Pancreas (tissue), 10 donors: ENCODE data around the gene SYCP2. TPM values are rescaled to one million over a fixed set of nuclear protein-coding genes. Genes with fewer than 3 reads are reported as not detected.
A peak's percentile ranks its signal among the peaks of the same experiment; 100 is the strongest.

Source experiments
- ATAC-seq, 4 donors: fragments of 200-7000 bp; cut with Tn5 transposase; one replicate each; pipeline versions ENCODE4 v1.8.0 to v1.9.1; 2020; ENCODE audit warnings: mild to moderate bottlenecking in 4 of 4, moderate library complexity in 4 of 4
- DNase-seq, 6 donors: peaks; one replicate each; pipeline ENCODE4 v3.0.0-alpha.2; 2020
- FAIRE-seq: peaks from 2 replicates; lab custom pipeline; 2012; peaks lifted over from hg19 to GRCh38; lab: Jason Lieb, UNC
- H3K27ac ChIP-seq, 4 donors: fragments of 200-600 bp; sonication (generic); 1 replicate in 3 of 4; 2 replicates in 1 of 4; pipeline versions ENCODE4 v1.5.0 to v1.8.0; 2020
- H3K27me3 ChIP-seq, 4 donors: fragments of 200-600 bp; one replicate each; pipeline ENCODE4 v1.8.0; 2021
- H3K36me3 ChIP-seq, 3 donors: fragments of 200-600 bp; sonication (generic) in 1 of 3; one replicate each; pipeline versions ENCODE4 v1.5.0 to v1.8.0; 2020 to 2021
- H3K4me1 ChIP-seq, 3 donors: fragments of 200-600 bp; one replicate each; pipeline ENCODE4 v1.8.0; 2021
- H3K4me3 ChIP-seq, 4 donors: fragments of 200-600 bp; sonication (generic) in 2 of 4; one replicate each; pipeline versions ENCODE4 v1.5.0 to v1.8.0; 2020 to 2021
- H3K9me3 ChIP-seq, 4 donors: fragments of 200-600 bp; one replicate each; pipeline ENCODE4 v1.8.0; 2021
- CTCF ChIP-seq, 4 donors: fragments of 200-600 bp; sonication (generic) in 3 of 4; IDR thresholded peaks; one replicate each; pipeline versions ENCODE4 v1.5.0 to v1.8.0; 2021; ENCODE audit warnings: antibody characterized with exemption in 4 of 4
- WGBS, 2 donors: extraction: QIAGEN DNeasy Blood & Tissue Kit; methylation state at CpG; one replicate each; pipeline ENCODE4 v1.1.7; 2013; 5-methylcytosine and 5-hydroxymethylcytosine counted together
- intact Hi-C, 3 donors: fragments of 100-400 bp; cut with DNase I; formaldehyde crosslinking; loops; one replicate each; pipeline versions ENCODE4 v1.11.1 to v1.14.2; 2022
- polyA plus RNA-seq, 2 donors: library from polyadenylated mRNA; stranded (reverse); fragments of 200-250 nt; gene quantifications; one replicate each; pipeline ENCODE4 v1.2.3, GENCODE V29; 2013
- total RNA-seq, 6 donors: library from RNA; stranded (reverse); fragmentation: NEBNext Ultra II Directional in 4 of 6; extraction: Animal tissue kit (Norgen Biotek cat#: 25700) in 4 of 6; gene quantifications; one replicate each; pipeline versions ENCODE4 v1.2.1 to v1.2.4, GENCODE V29; 2021 to 2023
- donor health status: healthy with polysubstance abuse.
- donor health status: DM: no; HTN: no; CAD: no; lungs with moderate emphysema.
- donor health status: DM: no; HTN: no; CAD: no.
- donor health status: control.
- donor health status: control.
- donor health status: Bipolar disorder and iron deficiency.
- donor health status: DM: yes; HTN: yes; CAD: no.
- donor health status: DM: no; HTN: no; CAD: no.
- donor health status: DM: no; HTN: no; CAD: no.
- donor health status: DM: yes; HTN: yes; CAD: no.

SYCP2 gene
- total and polyA plus RNA-seq, 8 donors = 1.3 to 4.7 (median 3.2) TPM

- no peak for FAIRE-seq
- DNase-seq = peak; percentile 72 to 96 (median 83)
- H3K27me3 ChIP-seq = no peaks in the 10 kb centered on the region
- TF ChIP-seq CTCF (IDR thresholded peaks at IDR 0.05) = peak; percentile 87 to 98 (median 93)
- intact Hi-C loops = no loop called here
- H3K4me3 ChIP-seq = peak overlapping the region; percentile 63 to 97 (median 72)
- no peaks in the 10 kb centered on the region for H3K36me3 ChIP-seq
- H3K27ac ChIP-seq = peak overlapping the region; percentile 25 to 74 (median 62)
- H3K4me1 ChIP-seq = peaks cover 5 to 31% (median 15%) of the 10 kb centered on the region in 3 donors
- no peaks in the 10 kb centered on the region for H3K9me3 ChIP-seq
- 2% methylated on average over 53 to 59 of the region's 59 CpGs for WGBS, 2 donors
- ATAC-seq = peak; percentile 93 to 97 (median 94)
Observed at GRCh38 chr20:59933849-59934585, 580 bp upstream of the SYCP2 start.

- FAIRE-seq = no peak
Observed at GRCh38 chr20:59932616-59933295, 681 bp downstream of the SYCP2 start.

GRCh38 chr20:59931511-59932312, 1.7 kb downstream of the SYCP2 start:
- no peaks in the 10 kb centered on the region for H3K9me3 ChIP-seq
- TF ChIP-seq CTCF (IDR thresholded peaks at IDR 0.05) = no peak
- FAIRE-seq (no peak), DNase-seq (no peak), ATAC-seq (no peak)
- no peaks in the 10 kb centered on the region for H3K27me3 ChIP-seq
- peak overlapping the region in 1 of 4 donors; percentile 48 for H3K27ac ChIP-seq
- H3K4me1 ChIP-seq = peaks cover 0 to 20% (median 17%) of the 10 kb centered on the region in 3 donors
- H3K4me3 ChIP-seq = no peak overlapping the region
- H3K36me3 ChIP-seq = no peaks in the 10 kb centered on the region
- intact Hi-C loops = no loop called here
- WGBS, 2 donors = 53% methylated on average over 9 of the region's 9 CpGs

More at GRCh38 chr20:59932616-59933295, 681 bp downstream of the SYCP2 start:
- no peak for TF ChIP-seq CTCF (IDR thresholded peaks at IDR 0.05)
- intact Hi-C loops = no loop called here
- DNase-seq (peak in 1 of 6 donors; percentile 70), ATAC-seq (no peak)
- Histone ChIP-seq H3K9me3 (no peaks in the 10 kb centered on the region), H3K27ac (peak overlapping the region in 1 of 4 donors; percentile 70), H3K27me3 (no peaks in the 10 kb centered on the region), H3K4me1 (peaks cover 0 to 30% (median 15%) of the 10 kb centered on the region in 3 donors), H3K36me3 (no peaks in the 10 kb centered on the region), H3K4me3 (peak overlapping the region in 3 of 4 donors; percentile 63 to 79 (median 66))
- 85 to 87% methylated on average over 68 to 72 of the region's 72 CpGs for WGBS, 2 donors

GRCh38 chr20:59925899-59926298, 7.5 kb downstream of the SYCP2 start:
- ATAC-seq (peak; percentile 41 to 62 (median 50)), FAIRE-seq (no peak), DNase-seq (no peak)
- TF ChIP-seq CTCF (IDR thresholded peaks at IDR 0.05) = no peak
- H3K27me3 ChIP-seq = no peaks in the 10 kb centered on the region
- H3K4me3 ChIP-seq = no peak overlapping the region
- intact Hi-C loops = no loop called here
- H3K4me1 ChIP-seq = peaks cover 20 to 49% (median 39%) of the 10 kb centered on the region in 3 donors
- peak overlapping the region in 3 of 4 donors; percentile 13 to 83 (median 65) for H3K27ac ChIP-seq
- no peaks in the 10 kb centered on the region for H3K9me3 ChIP-seq
- no peaks in the 10 kb centered on the region for H3K36me3 ChIP-seq
